Measurements from ENCODE around the gene TSPAN15. TPM values are rescaled to one million over a fixed set of nuclear protein-coding genes. Genes with fewer than 3 reads are reported as not detected.

Gene TSPAN15
- total RNA-seq, 1 experiment from 2014 or later, result 5.0 TPM

GRCh38 chr10:69412232-69412790 lies 39.0 kb upstream of the TSPAN15 start:
- no peak for DNase-seq
- H3K4me3 ChIP-seq (ENCODE audit: insufficient read depth, low read depth, low read length), result no peak overlapping the region
- H3K27me3 ChIP-seq (ENCODE audit: control insufficient read depth, insufficient read depth, low read length), result no peaks in the 10 kb centered on the region; the same call in 1 of the 2 replicates
- H3K36me3 ChIP-seq (replicated peaks; ENCODE audit: control insufficient read depth, insufficient read depth, low read length), result no peaks in the 10 kb centered on the region

- peak; percentile 89 for DNase-seq
- Histone ChIP-seq H3K36me3 (replicated peaks; ENCODE audit: control insufficient read depth, insufficient read depth, low read length) (no peaks in the 10 kb centered on the region), H3K4me3 (ENCODE audit: insufficient read depth, low read depth, low read length) (no peak overlapping the region), H3K27me3 (ENCODE audit: control insufficient read depth, insufficient read depth, low read length) (no peaks in the 10 kb centered on the region)
Measured at GRCh38 chr10:69413221-69413865, 37.9 kb upstream of the TSPAN15 start.

DNA sequence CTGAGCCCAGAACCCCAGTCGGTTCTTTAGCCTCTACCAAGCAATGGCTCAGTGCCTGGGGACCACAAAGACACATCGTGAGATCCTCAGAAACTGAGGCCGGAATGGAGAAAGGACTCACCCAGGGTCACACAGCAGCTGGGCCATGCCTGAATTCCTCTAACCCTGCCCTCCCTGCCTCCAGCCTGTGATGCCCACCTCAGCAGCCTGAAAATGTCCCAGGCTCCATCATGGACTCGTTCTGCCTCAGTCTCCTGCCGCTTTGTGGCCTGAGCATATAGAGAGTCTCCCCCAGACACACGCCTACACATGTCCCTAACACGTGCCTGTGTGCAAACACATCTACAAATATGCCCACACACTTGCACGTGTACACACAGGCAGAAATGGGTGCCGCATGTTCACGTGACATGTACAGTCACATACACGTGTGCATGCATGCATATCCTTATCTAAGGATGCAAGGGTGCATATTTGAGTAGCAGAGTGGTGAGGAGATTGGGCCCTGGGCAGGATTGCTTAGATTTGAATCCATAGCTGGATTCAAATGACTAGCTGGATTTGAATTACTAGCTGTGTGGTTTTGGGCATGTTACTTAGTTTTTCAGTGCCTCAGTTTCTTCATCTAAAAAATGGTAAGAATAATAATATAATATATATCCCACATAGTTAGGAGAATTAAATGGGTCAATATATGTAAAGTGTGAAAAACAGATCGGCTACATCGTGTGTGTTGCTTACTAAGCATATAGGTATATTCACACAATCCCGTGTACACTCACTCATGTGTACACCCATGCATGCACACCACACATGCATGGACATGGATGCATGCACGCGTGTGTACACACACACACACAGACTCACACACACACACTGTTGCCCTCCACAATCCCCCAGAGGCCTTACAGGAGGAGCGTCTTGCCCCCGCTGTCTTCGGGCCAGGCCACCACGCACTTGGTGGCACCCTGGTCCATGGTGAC lies 36.9 kb upstream of the TSPAN15 start:
- DNase-seq, result no peak
- no peak overlapping the region for H3K4me3 ChIP-seq (ENCODE audit: insufficient read depth, low read depth, low read length)
- no peaks in the 10 kb centered on the region for H3K27me3 ChIP-seq (ENCODE audit: control insufficient read depth, insufficient read depth, low read length)
- no peaks in the 10 kb centered on the region for H3K36me3 ChIP-seq (replicated peaks; ENCODE audit: control insufficient read depth, insufficient read depth, low read length)

DNA sequence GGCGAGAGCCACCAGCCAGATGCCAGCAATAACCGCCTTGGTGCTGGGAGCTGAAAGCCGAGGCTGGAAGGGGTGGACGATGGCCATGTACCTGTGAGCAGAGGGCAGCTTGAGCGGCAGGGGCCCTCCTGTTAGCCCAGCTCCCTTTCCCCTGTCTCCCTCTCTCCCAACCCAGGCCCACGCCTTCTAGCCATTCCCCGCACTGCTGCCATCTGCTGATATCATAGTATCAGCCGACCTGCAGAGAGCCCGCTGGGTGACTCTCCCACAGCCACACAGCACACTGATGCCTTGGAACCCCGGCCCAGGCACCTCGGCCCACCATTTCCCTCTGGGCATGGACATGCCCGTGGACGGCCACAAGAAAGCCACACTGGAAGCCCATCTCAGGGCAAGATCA lies 36.2 kb upstream of the TSPAN15 start:
- DNase-seq, result no peak
- no peaks in the 10 kb centered on the region for H3K36me3 ChIP-seq (replicated peaks; ENCODE audit: control insufficient read depth, insufficient read depth, low read length)
- no peak overlapping the region for H3K4me3 ChIP-seq (ENCODE audit: insufficient read depth, low read depth, low read length)
- no peaks in the 10 kb centered on the region for H3K27me3 ChIP-seq (ENCODE audit: control insufficient read depth, insufficient read depth, low read length)

DNA sequence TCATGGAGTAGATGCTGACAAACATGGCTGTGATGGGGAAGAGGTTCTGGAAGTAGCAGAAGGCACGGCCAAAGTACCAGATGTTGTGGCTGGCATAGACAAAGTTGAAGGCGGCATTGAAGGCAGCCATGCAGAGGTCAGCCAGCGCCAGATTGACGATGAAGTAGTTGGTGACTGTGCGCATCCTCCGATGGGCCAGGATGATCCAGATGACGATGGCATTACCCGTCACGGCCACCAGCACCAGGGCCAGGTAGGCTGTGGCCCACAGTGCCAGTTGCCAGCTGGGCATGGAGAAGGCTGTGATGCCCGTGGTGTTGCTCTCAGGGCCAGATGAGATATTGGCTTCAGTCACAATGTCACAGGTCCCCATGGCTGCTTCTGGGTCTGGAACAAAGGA lies 35.3 kb upstream of the TSPAN15 start:
- H3K4me3 ChIP-seq (ENCODE audit: insufficient read depth, low read depth, low read length), result no peak overlapping the region
- no peak for DNase-seq
- H3K36me3 ChIP-seq (replicated peaks; ENCODE audit: control insufficient read depth, insufficient read depth, low read length), result no peaks in the 10 kb centered on the region
- H3K27me3 ChIP-seq (ENCODE audit: control insufficient read depth, insufficient read depth, low read length), result no peaks in the 10 kb centered on the region

GRCh38 chr10:69416695-69417094 lies 34.6 kb upstream of the TSPAN15 start, which contains the start of gene TACR2:
TACR2 (minus strand) TSS chr10:69416918; CDS start chr10:69416323, 595 bp downstream.
- DNase-seq, result no peak
- no peaks in the 10 kb centered on the region for H3K36me3 ChIP-seq (replicated peaks; ENCODE audit: control insufficient read depth, insufficient read depth, low read length)
- no peak within 1 kb of the TSS for H3K4me3 ChIP-seq (ENCODE audit: insufficient read depth, low read depth, low read length)
- no peaks in the 10 kb centered on the region for H3K27me3 ChIP-seq (ENCODE audit: control insufficient read depth, insufficient read depth, low read length)

GRCh38 chr10:69417542-69417941 lies 33.7 kb upstream of the TSPAN15 start:
- Histone ChIP-seq H3K36me3 (replicated peaks; ENCODE audit: control insufficient read depth, insufficient read depth, low read length) (no peaks in the 10 kb centered on the region), H3K27me3 (ENCODE audit: control insufficient read depth, insufficient read depth, low read length) (no peaks in the 10 kb centered on the region), H3K4me3 (ENCODE audit: insufficient read depth, low read depth, low read length) (no peak overlapping the region)
- no peak for DNase-seq

DNA sequence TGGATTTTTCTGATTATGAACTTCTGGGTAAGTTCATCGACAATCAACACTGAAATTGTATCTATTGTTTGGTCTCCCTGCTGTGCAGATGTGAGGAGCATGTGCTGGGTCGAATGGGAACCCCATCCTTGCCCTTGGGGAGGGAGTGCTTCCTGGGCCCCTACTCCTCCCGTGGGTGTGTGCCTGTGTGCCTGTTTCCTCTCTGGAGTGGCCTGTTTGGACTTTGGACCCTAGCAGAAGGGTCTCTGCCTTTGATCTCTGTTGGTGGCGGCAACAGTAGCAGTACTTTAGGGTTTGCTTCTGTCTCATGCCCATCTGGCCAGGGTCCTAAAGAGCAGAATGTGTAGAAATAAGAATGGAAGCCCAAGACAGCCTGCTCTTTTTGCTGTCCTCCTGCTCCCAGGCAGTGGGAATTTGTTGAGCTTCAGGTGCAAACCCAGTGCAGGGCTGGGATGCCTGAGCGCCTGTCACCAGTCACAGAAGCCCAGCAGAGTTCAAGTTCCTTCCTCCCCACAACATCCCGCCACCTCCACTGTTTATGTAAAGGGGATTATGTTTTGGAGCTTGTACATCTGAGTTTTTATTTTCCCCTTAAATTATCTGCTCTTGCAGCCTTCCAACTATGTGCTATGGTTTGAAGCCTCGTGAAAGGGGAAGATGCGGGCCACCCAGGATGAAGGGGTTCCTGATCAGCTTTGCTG lies 33.1 kb upstream of the TSPAN15 start:
- Histone ChIP-seq H3K27me3 (ENCODE audit: control insufficient read depth, insufficient read depth, low read length) (no peaks in the 10 kb centered on the region; the same call in 1 of the 2 replicates), H3K36me3 (replicated peaks; ENCODE audit: control insufficient read depth, insufficient read depth, low read length) (no peaks in the 10 kb centered on the region), H3K4me3 (ENCODE audit: insufficient read depth, low read depth, low read length) (no peak overlapping the region)
- no peak for DNase-seq

DNA sequence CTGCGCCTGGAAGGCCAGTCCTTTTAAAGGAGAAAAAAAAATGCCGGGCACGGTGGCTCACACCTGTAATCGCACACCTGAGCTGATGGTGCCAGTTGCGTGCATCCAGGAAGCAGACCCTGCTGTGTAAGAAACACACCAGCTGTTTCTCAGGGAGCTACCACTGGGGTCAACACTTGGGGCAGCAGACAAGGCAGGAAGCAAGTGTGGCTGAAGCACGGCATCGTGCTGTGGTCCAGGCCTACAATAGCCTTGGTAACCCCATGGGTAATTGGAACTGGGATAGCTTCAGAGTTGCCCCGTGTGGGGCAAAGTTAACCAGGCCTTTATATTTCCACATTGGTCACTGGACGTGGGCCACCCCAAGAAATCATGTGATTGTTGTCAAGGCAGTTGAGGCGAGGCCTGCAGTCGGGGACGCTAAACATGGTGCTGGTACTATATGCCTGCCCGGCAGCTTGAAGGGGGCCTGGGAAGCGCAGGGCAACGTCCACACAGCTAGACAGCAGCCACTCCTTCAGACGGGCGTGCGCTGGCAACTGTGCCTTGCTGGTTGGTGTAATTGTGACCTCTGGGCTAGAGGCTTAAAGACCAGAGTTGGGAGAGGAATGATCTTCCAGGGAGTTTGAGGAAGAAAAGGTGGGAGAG lies 32.0 kb upstream of the TSPAN15 start:
- DNase-seq, result no peak
- no peak overlapping the region for H3K4me3 ChIP-seq (ENCODE audit: insufficient read depth, low read depth, low read length)
- no peaks in the 10 kb centered on the region; the same call in 1 of the 2 replicates for H3K27me3 ChIP-seq (ENCODE audit: control insufficient read depth, insufficient read depth, low read length)
- no peaks in the 10 kb centered on the region for H3K36me3 ChIP-seq (replicated peaks; ENCODE audit: control insufficient read depth, insufficient read depth, low read length)

GRCh38 chr10:69419744-69420126 lies 31.5 kb upstream of the TSPAN15 start:
- H3K36me3 ChIP-seq (replicated peaks; ENCODE audit: control insufficient read depth, insufficient read depth, low read length), result no peaks in the 10 kb centered on the region

GRCh38 chr10:69421611-69422308 lies 29.5 kb upstream of the TSPAN15 start:
- Histone ChIP-seq H3K36me3 (replicated peaks; ENCODE audit: control insufficient read depth, insufficient read depth, low read length) (no peaks in the 10 kb centered on the region), H3K4me3 (ENCODE audit: insufficient read depth, low read depth, low read length) (no peak overlapping the region), H3K27me3 (ENCODE audit: control insufficient read depth, insufficient read depth, low read length) (no peaks in the 10 kb centered on the region; the same call in 1 of the 2 replicates)
- peak; percentile 7 for DNase-seq

More at GRCh38 chr10:69419744-69420126, 31.5 kb upstream of the TSPAN15 start:
- H3K27me3 ChIP-seq (ENCODE audit: control insufficient read depth, insufficient read depth, low read length), result no peaks in the 10 kb centered on the region; the same call in 1 of the 2 replicates
- H3K4me3 ChIP-seq (ENCODE audit: insufficient read depth, low read depth, low read length), result no peak overlapping the region
- no peak for DNase-seq

GRCh38 chr10:69422676-69423075 lies 28.6 kb upstream of the TSPAN15 start:
- peak; percentile 18 for DNase-seq
- no peak overlapping the region for H3K4me3 ChIP-seq (ENCODE audit: insufficient read depth, low read depth, low read length)
- H3K27me3 ChIP-seq (ENCODE audit: control insufficient read depth, insufficient read depth, low read length), result no peaks in the 10 kb centered on the region; the same call in 1 of the 2 replicates
- H3K36me3 ChIP-seq (replicated peaks; ENCODE audit: control insufficient read depth, insufficient read depth, low read length), result no peaks in the 10 kb centered on the region

DNA sequence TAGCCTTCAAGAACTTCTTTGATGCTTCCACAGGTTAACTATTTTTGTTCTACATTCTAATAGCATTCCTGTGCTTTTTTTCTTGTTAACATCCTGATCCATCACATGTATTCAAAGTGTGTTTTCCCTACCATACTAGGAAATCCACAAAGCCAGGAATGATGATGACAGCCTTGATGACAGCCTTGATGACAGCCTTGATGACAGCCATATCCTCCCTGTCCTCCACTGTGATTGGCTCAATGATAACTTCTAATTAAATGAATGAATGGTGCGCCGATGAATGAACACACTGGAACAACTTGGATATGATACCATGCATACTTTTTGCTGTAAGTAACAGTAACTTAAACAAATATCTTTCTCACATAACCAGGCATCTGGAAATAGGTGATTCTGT lies 26.2 kb upstream of the TSPAN15 start:
- Histone ChIP-seq H3K27me3 (ENCODE audit: control insufficient read depth, insufficient read depth, low read length) (no peaks in the 10 kb centered on the region; the same call in 1 of the 2 replicates), H3K4me3 (ENCODE audit: insufficient read depth, low read depth, low read length) (no peak overlapping the region), H3K36me3 (replicated peaks; ENCODE audit: control insufficient read depth, insufficient read depth, low read length) (no peaks in the 10 kb centered on the region)
- no peak for DNase-seq

Measured in H7 (cell line).